Glutamatergic neuron (in vitro differentiated cells): ENCODE data around the gene MYO15A. TPM values are rescaled to one million over a fixed set of nuclear protein-coding genes. Genes with fewer than 3 reads are reported as not detected.

ENCODE experiments used
- DNase-seq: peaks from one replicate; pipeline ENCODE4 v3.0.0; 2022
- H3K27ac Mint-ChIP-seq: one replicate; pipeline ENCODE4 v1.8.0; 2020; ENCODE audit warnings: mild to moderate bottlenecking, mixed read lengths, inconsistent platforms; ENCODE audit not compliant: unreplicated experiment
- H3K27me3 Mint-ChIP-seq: one replicate; pipeline ENCODE4 v1.8.0; 2020; ENCODE audit warnings: mild to moderate bottlenecking, moderate library complexity, mixed read lengths, inconsistent platforms; ENCODE audit not compliant: unreplicated experiment
- H3K36me3 Mint-ChIP-seq: one replicate; pipeline ENCODE4 v1.8.0; 2020; ENCODE audit warnings: mild to moderate bottlenecking, mixed read lengths, inconsistent platforms; ENCODE audit not compliant: unreplicated experiment
- H3K4me1 Mint-ChIP-seq: one replicate; pipeline ENCODE4 v1.8.0; 2020; ENCODE audit warnings: mild to moderate bottlenecking, low read depth, mixed read lengths, inconsistent platforms; ENCODE audit not compliant: unreplicated experiment
- H3K4me3 Mint-ChIP-seq: one replicate; pipeline ENCODE4 v1.8.0; 2020; ENCODE audit warnings: mild to moderate bottlenecking, mixed read lengths, inconsistent platforms; ENCODE audit not compliant: unreplicated experiment
- H3K9me3 Mint-ChIP-seq: one replicate; pipeline ENCODE4 v1.8.0; 2020; ENCODE audit warnings: mild to moderate bottlenecking, moderate library complexity, mixed read lengths, inconsistent platforms; ENCODE audit not compliant: unreplicated experiment
- CTCF ChIP-seq: fragments of 200-600 bp; sonication (generic); IDR thresholded peaks from one replicate; pipeline ENCODE4 v1.5.0; 2021; ENCODE audit not compliant: partially characterized antibody, unreplicated experiment
- long read RNA-seq: library from polyadenylated mRNA; unstranded; transcript quantifications from one replicate; pipeline ENCODE4 v2.0.0, GENCODE V29; 2020; ENCODE audit not compliant: unreplicated experiment
- total RNA-seq: library from RNA; stranded (reverse); fragmentation: NEBNext Ultra II Directional; extraction: Animal tissue kit (Norgen Biotek cat#: 25700); gene quantifications from one replicate; pipeline ENCODE4 v1.2.1, GENCODE V29; 2021; ENCODE audit not compliant: unreplicated experiment

MYO15A gene
- 4.0 TPM for total RNA-seq
- long read RNA-seq, result 0 reads

- no peaks in the 10 kb centered on the region for H3K27me3 Mint-ChIP-seq
- H3K36me3 Mint-ChIP-seq, result no peaks in the 10 kb centered on the region
- H3K4me3 Mint-ChIP-seq, result no peak within 1 kb of the TSS
- H3K9me3 Mint-ChIP-seq, result peaks cover 8% of the 10 kb centered on the region
- H3K27ac Mint-ChIP-seq, result peak within 1 kb of the TSS; percentile 43
- peak; percentile 35 for DNase-seq
- no peak for TF ChIP-seq CTCF
- peaks cover 7% of the 10 kb centered on the region for H3K4me1 Mint-ChIP-seq
Measured at GRCh38 chr17:18108401-18109312, at the start of gene MYO15A. MYO15A (plus strand) TSS chr17:18108756; CDS start chr17:18118801, 10,045 bp downstream.

- Mint-ChIP-seq H3K36me3 (no peaks in the 10 kb centered on the region), H3K9me3 (no peaks in the 10 kb centered on the region), H3K4me3 (no peak overlapping the region), H3K4me1 (no peaks in the 10 kb centered on the region), H3K27me3 (no peaks in the 10 kb centered on the region), H3K27ac (no peak overlapping the region)
- TF ChIP-seq CTCF, result no peak
- DNase-seq, result no peak
Measured at GRCh38 chr17:18059283-18059682, 49.3 kb upstream of the MYO15A start.

GRCh38 chr17:18064053-18064452, 44.5 kb upstream of the MYO15A start:
- H3K9me3 Mint-ChIP-seq, result no peaks in the 10 kb centered on the region
- TF ChIP-seq CTCF, result no peak
- no peak overlapping the region for H3K27ac Mint-ChIP-seq
- no peaks in the 10 kb centered on the region for H3K4me1 Mint-ChIP-seq
- H3K27me3 Mint-ChIP-seq, result no peaks in the 10 kb centered on the region
- DNase-seq, result no peak
- H3K4me3 Mint-ChIP-seq, result no peak overlapping the region
- H3K36me3 Mint-ChIP-seq, result no peaks in the 10 kb centered on the region

GRCh38 chr17:18065546-18065945, 43.0 kb upstream of the MYO15A start:
- H3K4me1 Mint-ChIP-seq, result no peaks in the 10 kb centered on the region
- H3K4me3 Mint-ChIP-seq, result no peak overlapping the region
- no peaks in the 10 kb centered on the region for H3K27me3 Mint-ChIP-seq
- H3K27ac Mint-ChIP-seq, result no peak overlapping the region
- H3K36me3 Mint-ChIP-seq, result no peaks in the 10 kb centered on the region
- H3K9me3 Mint-ChIP-seq, result no peaks in the 10 kb centered on the region
- TF ChIP-seq CTCF, result no peak
- DNase-seq, result no peak

- Mint-ChIP-seq H3K27ac (no peak overlapping the region), H3K4me1 (peaks cover 3% of the 10 kb centered on the region), H3K36me3 (no peaks in the 10 kb centered on the region), H3K27me3 (no peaks in the 10 kb centered on the region), H3K4me3 (no peak overlapping the region), H3K9me3 (no peaks in the 10 kb centered on the region)
- no peak for DNase-seq
- TF ChIP-seq CTCF, result no peak
Measured at GRCh38 chr17:18066866-18067265, 41.7 kb upstream of the MYO15A start.
